IMR-90 (cell line): ENCODE data around the gene PLCL2. TPM values are rescaled to one million over a fixed set of nuclear protein-coding genes. Genes with fewer than 3 reads are reported as not detected.

Experiments used
- ATAC-seq: fragments of 200-7000 bp; cut with Tn5 transposase; 2 replicates; pipeline ENCODE4 v1.9.1; 2020; ENCODE audit warnings: low read depth, mild to moderate bottlenecking, moderate library complexity
- BruUV-seq: library from RNA; stranded (reverse); fragments of 400-500 nt; replicated peaks from 2 replicates; lab custom pipeline; 2021; lab: Mats Ljungman, UMichigan
- CTCF ChIA-PET: fragments of 300-600 bp; formaldehyde crosslinking; extraction: SDS; loops from one replicate; lab custom pipeline; 2021; ENCODE audit warnings: antibody characterized with exemption; lab: Yijun Ruan, JAX
- POLR2A ChIA-PET: fragments of 300-600 bp; sonication (Branson Sonifier 250); formaldehyde crosslinking; loops from one replicate; lab custom pipeline; 2022; ENCODE audit warnings: antibody characterized with exemption; ENCODE audit not compliant: unreplicated experiment; lab: Charles Lee
- DNase-seq: peaks from one replicate; pipeline ENCODE4 v3.0.0; 2013
- H2AFZ ChIP-seq: replicated peaks from 2 replicates; pipeline ENCODE3; 2013; ENCODE audit warnings: low read length, mild to moderate bottlenecking; ENCODE audit not compliant: poor library complexity
- H2AK5ac ChIP-seq: 2 replicates; pipeline ENCODE4 v1.6.1; 2013; ENCODE audit warnings: low read depth, low read length, inconsistent platforms
- H2AK9ac ChIP-seq: replicated peaks from 2 replicates; pipeline ENCODE3; 2013; ENCODE audit warnings: mild to moderate bottlenecking, low read depth, low read length, moderate library complexity; ENCODE audit not compliant: poor library complexity
- H2BK120ac ChIP-seq: 2 replicates; pipeline ENCODE4 v1.6.1; 2013; ENCODE audit warnings: low read depth, low read length, inconsistent platforms
- H2BK15ac ChIP-seq: 3 replicates; pipeline ENCODE4 v1.6.1; 2013; ENCODE audit warnings: low read depth, low read length, inconsistent platforms
- H2BK20ac ChIP-seq: 2 replicates; pipeline ENCODE4 v1.6.1; 2013; ENCODE audit warnings: low read depth, mild to moderate bottlenecking, inconsistent platforms, low read length, moderate library complexity
- H2BK5ac ChIP-seq: 2 replicates; pipeline ENCODE4 v1.6.1; 2013; ENCODE audit warnings: mild to moderate bottlenecking, low read depth, low read length, inconsistent platforms; ENCODE audit not compliant: poor library complexity, severe bottlenecking
- H3K14ac ChIP-seq: replicated peaks from 2 replicates; pipeline ENCODE4 v1.6.1; 2013; ENCODE audit warnings: low read depth, low read length, inconsistent platforms
- H3K18ac ChIP-seq: 2 replicates; pipeline ENCODE4 v1.6.1; 2013; ENCODE audit warnings: low read depth, low read length, control low read depth
- H3K23ac ChIP-seq: 2 replicates; pipeline ENCODE4 v1.6.1; 2013; ENCODE audit warnings: low read depth, low read length, inconsistent platforms
- H3K27ac ChIP-seq: 2 replicates; pipeline ENCODE4 v1.5.1; 2013; ENCODE audit warnings: mild to moderate bottlenecking, control low read depth, low read length; ENCODE audit not compliant: insufficient read depth
- H3K27me3 ChIP-seq: 2 replicates; pipeline ENCODE4 v1.6.1; 2013; ENCODE audit warnings: low read length; ENCODE audit not compliant: control insufficient read depth, insufficient read depth
- H3K36me3 ChIP-seq: 2 replicates; pipeline ENCODE4 v1.6.1; 2013; ENCODE audit warnings: low read length, mixed read lengths; ENCODE audit not compliant: control insufficient read depth, insufficient read depth
- H3K4ac ChIP-seq: 2 replicates; pipeline ENCODE4 v1.6.1; 2013; ENCODE audit warnings: low read depth, low read length, inconsistent platforms
- H3K4me1 ChIP-seq: 2 replicates; pipeline ENCODE4 v1.6.1; 2013; ENCODE audit warnings: low read length, mixed read lengths; ENCODE audit not compliant: control insufficient read depth, insufficient read depth
- H3K4me2 ChIP-seq: 2 replicates; pipeline ENCODE4 v1.6.1; 2013; ENCODE audit warnings: low read depth, mild to moderate bottlenecking, control low read depth, low read length, moderate library complexity
- H3K4me3 ChIP-seq: 2 replicates; pipeline ENCODE4 v1.5.1; 2013; ENCODE audit warnings: low read depth, mild to moderate bottlenecking, control low read depth, low read length, moderate library complexity; ENCODE audit not compliant: insufficient read depth
- H3K56ac ChIP-seq: 2 replicates; pipeline ENCODE4 v1.6.1; 2013; ENCODE audit warnings: low read length, inconsistent platforms; ENCODE audit not compliant: insufficient read depth; ENCODE audit errors: extremely low read depth
- H3K79me1 ChIP-seq, 2 experiments: 2 replicates each; pipeline ENCODE4 v1.6.1; 2013; ENCODE audit warnings: low read length in 2 of 2, inconsistent platforms in 1 of 2, low read depth in 1 of 2
- H3K9ac ChIP-seq: 2 replicates; pipeline ENCODE4 v1.6.1; 2013; ENCODE audit warnings: low read depth, low read length, control low read depth
- H3K9me1 ChIP-seq: 2 replicates; pipeline ENCODE4 v1.6.1; 2013; ENCODE audit warnings: low read length, inconsistent platforms; ENCODE audit not compliant: insufficient read depth
- H3K9me3 ChIP-seq: 2 replicates; pipeline ENCODE4 v1.6.1; 2013; ENCODE audit warnings: low read length; ENCODE audit not compliant: control insufficient read depth, insufficient read depth
- H4K20me1 ChIP-seq: 2 replicates; pipeline ENCODE4 v1.6.1; 2013; ENCODE audit warnings: low read length, inconsistent platforms; ENCODE audit not compliant: insufficient read depth
- H4K5ac ChIP-seq: 2 replicates; pipeline ENCODE4 v1.6.1; 2013; ENCODE audit warnings: mild to moderate bottlenecking, low read depth, low read length, control low read depth
- H4K8ac ChIP-seq, 2 experiments: 2 replicates each; pipeline ENCODE4 v1.6.1; 2013; ENCODE audit warnings: low read depth in 2 of 2, low read length in 2 of 2, control low read depth in 1 of 2, inconsistent platforms in 1 of 2
- H4K91ac ChIP-seq: 2 replicates; pipeline ENCODE4 v1.6.1; 2013; ENCODE audit warnings: low read depth, low read length, inconsistent platforms; ENCODE audit not compliant: insufficient read depth
- BHLHE40 ChIP-seq: fragments of 150-350 bp; IDR thresholded peaks from 2 replicates; pipeline ENCODE4 v1.6.1; 2016; ENCODE audit warnings: mild to moderate bottlenecking, low read depth, low read length
- CEBPB ChIP-seq: IDR thresholded peaks from 2 replicates; pipeline ENCODE4 v1.6.1; 2012; ENCODE audit warnings: low read depth, low read length, improper control_type of control experiment
- CHD1 ChIP-seq: IDR thresholded peaks from 2 replicates; pipeline ENCODE4 v1.6.1; 2012; ENCODE audit warnings: low read depth, low read length, improper control_type of control experiment
- CTCF ChIP-seq: conservative IDR thresholded peaks from 2 replicates; pipeline ENCODE4 v1.5.1; 2012; ENCODE audit warnings: mild to moderate bottlenecking, low read depth, low read length, improper control_type of control experiment
- FOS ChIP-seq: fragments of 150-350 bp; IDR thresholded peaks from 2 replicates; pipeline ENCODE4 v1.6.1; 2016; ENCODE audit warnings: low read depth, low read length
- MAFK ChIP-seq: IDR thresholded peaks from 2 replicates; pipeline ENCODE4 v1.6.1; 2012; ENCODE audit warnings: low read depth, low read length, improper control_type of control experiment
- MAZ ChIP-seq: IDR thresholded peaks from 2 replicates; pipeline ENCODE4 v1.6.1; 2012; ENCODE audit warnings: low read depth, mild to moderate bottlenecking, low read length, improper control_type of control experiment, moderate library complexity, borderline replicate concordance
- MXI1 ChIP-seq: IDR thresholded peaks from 2 replicates; pipeline ENCODE4 v1.6.1; 2012; ENCODE audit warnings: low read depth, mild to moderate bottlenecking, low read length, moderate library complexity, borderline replicate concordance
- NFE2L2 ChIP-seq: fragments of 150-350 bp; IDR thresholded peaks from 2 replicates; pipeline ENCODE4 v1.6.1; 2016; ENCODE audit warnings: low read depth, mild to moderate bottlenecking, low read length
- POLR2A ChIP-seq: IDR thresholded peaks from 2 replicates; pipeline ENCODE4 v1.6.1; 2012; ENCODE audit warnings: mild to moderate bottlenecking, low read depth, low read length
- RAD21 ChIP-seq: IDR thresholded peaks from 2 replicates; pipeline ENCODE4 v1.6.1; 2012; ENCODE audit warnings: low read length, improper control_type of control experiment
- RCOR1 ChIP-seq: IDR thresholded peaks from 2 replicates; pipeline ENCODE4 v1.6.1; 2012; ENCODE audit warnings: mild to moderate bottlenecking, low read length, improper control_type of control experiment; ENCODE audit not compliant: insufficient replicate concordance
- RFX5 ChIP-seq: IDR thresholded peaks from 2 replicates; pipeline ENCODE4 v1.8.0; 2012; ENCODE audit warnings: low read depth, mild to moderate bottlenecking, low read length, moderate library complexity
- SMC3 ChIP-seq: fragments of 150-350 bp; IDR thresholded peaks from 2 replicates; pipeline ENCODE4 v1.6.1; 2016; ENCODE audit warnings: low read depth, mild to moderate bottlenecking, antibody characterized with exemption, low read length, moderate library complexity
- USF2 ChIP-seq: fragments of 150-350 bp; IDR thresholded peaks from 2 replicates; pipeline ENCODE4 v1.6.1; 2017; ENCODE audit warnings: mild to moderate bottlenecking, antibody characterized with exemption, low read length, low read depth
- WGBS, 2 experiments: methylation state at CpG; one replicate each; pipeline versions ENCODE4 v1.1.5 to v1.1.7; 2013; ENCODE audit warnings: missing lambda C conversion rate in 2 of 2; ENCODE audit not compliant: insufficient read length in 1 of 2; ENCODE audit errors: extremely low coverage in 2 of 2; 5-methylcytosine and 5-hydroxymethylcytosine counted together
- dilution Hi-C: fragments of 300-500 bp; cut with HindIII; formaldehyde crosslinking; loops from one replicate; pipeline ENCODE4 v1.14.3; 2018; ENCODE audit warnings: low sequenced_read_pairs; ENCODE audit not compliant: unreplicated experiment
- in situ Hi-C: fragments of 300-500 bp; cut with MboI; formaldehyde crosslinking; loops from 3 replicates; pipeline ENCODE4 v1.14.3; 2019; ENCODE audit warnings: low sequenced_read_pairs, inconsistent platforms, mixed read lengths
- intact Hi-C: fragments of 100-400 bp; cut with micrococcal nuclease; formaldehyde crosslinking; loops from 2 replicates; pipeline ENCODE4 v1.10.0; 2022
- polyA plus RNA-seq, 3 experiments: library from polyadenylated mRNA; depleted of rRNA; stranded (reverse); fragments of >200 nt; gene quantifications; 2 replicates each; pipeline ENCODE4 v1.2.3, GENCODE V29; 2012; ENCODE audit warnings: low replicate concordance in 1 of 3
- total RNA-seq: library from RNA; depleted of rRNA; stranded (reverse); fragments of >200 nt; gene quantifications from 2 replicates; pipeline ENCODE4 v1.2.3, GENCODE V29; 2012
- TF ChIP-seq, protein P1 (sequence below): fragments of 150-350 bp; IDR thresholded peaks from 2 replicates; pipeline ENCODE4 v1.6.1; 2016; ENCODE audit warnings: low read depth, mild to moderate bottlenecking, low read length, moderate library complexity, borderline replicate concordance

The PLCL2 gene
- total and polyA plus RNA-seq, 2 of the 4 experiments (the other 2 are of a cell fraction), result 0.92 to 3.8 TPM

DNA sequence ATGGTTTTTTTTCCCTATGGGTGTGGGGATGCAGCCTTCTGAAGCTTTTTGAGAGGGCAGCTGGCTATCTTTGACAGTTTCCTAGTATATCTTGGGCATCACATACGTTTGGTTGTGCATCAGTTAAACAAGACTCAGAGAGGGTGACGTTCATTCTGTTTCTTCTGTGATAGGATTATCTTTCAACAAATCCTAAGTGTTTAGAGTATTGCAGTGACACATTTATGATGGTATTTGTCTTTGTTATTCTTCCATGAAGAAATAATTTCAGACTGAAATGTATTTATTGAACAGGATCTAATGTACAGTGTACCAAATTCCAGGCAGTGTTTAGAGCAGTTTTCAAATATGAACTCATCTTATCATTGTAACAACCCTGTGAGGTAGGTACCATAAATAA, 114.4 kb downstream of the PLCL2 start:
- Histone ChIP-seq H4K5ac (no peak overlapping the region), H4K20me1 (no peaks in the 10 kb centered on the region), H3K4me3 (no peak overlapping the region), H3K27ac (no peak overlapping the region), H3K4me1 (no peaks in the 10 kb centered on the region), H3K14ac (no peak overlapping the region), H2AK9ac (no peak overlapping the region), H4K8ac (no peak overlapping the region), H3K18ac (no peak overlapping the region), H3K79me1 (no peaks in the 10 kb centered on the region), H2BK5ac (no peak overlapping the region), H3K23ac (no peak overlapping the region), H2BK20ac (no peak overlapping the region), H2AFZ (no peak overlapping the region), H3K9me3 (no peaks in the 10 kb centered on the region), H2BK15ac (no peak overlapping the region), H2AK5ac (no peak overlapping the region), H3K36me3 (no peaks in the 10 kb centered on the region), H3K56ac (no peak overlapping the region), H3K9me1 (no peaks in the 10 kb centered on the region), H3K9ac (no peak overlapping the region), H3K27me3 (no peaks in the 10 kb centered on the region), H3K4ac (no peak overlapping the region), H2BK120ac (no peak overlapping the region), H4K91ac (no peak overlapping the region), H3K4me2 (no peak overlapping the region)
- dilution Hi-C loops (no loop called here), intact Hi-C loops (no loop called here), in situ Hi-C loops (no loop called here)
- POLR2A ChIA-PET, result no interaction called here
- BruUV-seq, result no TSS peak
- DNase-seq, result peak; percentile 55
- TF ChIP-seq RAD21 (no peak), BHLHE40 (no peak), POLR2A (no peak), SMC3 (no peak), NFE2L2 (no peak), RFX5 (no peak), MAZ (no peak), USF2 (no peak), MAFK (no peak), CTCF (no peak), RCOR1 (no peak), MXI1 (no peak), FOS (no peak), CHD1 (no peak), CEBPB (no peak)
- TF ChIP-seq, protein P1, sequence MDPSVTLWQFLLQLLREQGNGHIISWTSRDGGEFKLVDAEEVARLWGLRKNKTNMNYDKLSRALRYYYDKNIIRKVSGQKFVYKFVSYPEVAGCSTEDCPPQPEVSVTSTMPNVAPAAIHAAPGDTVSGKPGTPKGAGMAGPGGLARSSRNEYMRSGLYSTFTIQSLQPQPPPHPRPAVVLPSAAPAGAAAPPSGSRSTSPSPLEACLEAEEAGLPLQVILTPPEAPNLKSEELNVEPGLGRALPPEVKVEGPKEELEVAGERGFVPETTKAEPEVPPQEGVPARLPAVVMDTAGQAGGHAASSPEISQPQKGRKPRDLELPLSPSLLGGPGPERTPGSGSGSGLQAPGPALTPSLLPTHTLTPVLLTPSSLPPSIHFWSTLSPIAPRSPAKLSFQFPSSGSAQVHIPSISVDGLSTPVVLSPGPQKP, result no peak
- CTCF ChIA-PET, result no interaction called here
- ATAC-seq, result peak; percentile 40
- no CpG with 5 or more reads among the region's 2 CpGs for whole genome bisulfite sequencing, 2 experiments
